Measurements from ENCODE around the gene TTYH1. TPM values are rescaled to one million over a fixed set of nuclear protein-coding genes. Genes with fewer than 3 reads are reported as not detected.

Gene TTYH1
- total RNA-seq, 1 experiment from 2014 or later = 2.9 TPM

DNA sequence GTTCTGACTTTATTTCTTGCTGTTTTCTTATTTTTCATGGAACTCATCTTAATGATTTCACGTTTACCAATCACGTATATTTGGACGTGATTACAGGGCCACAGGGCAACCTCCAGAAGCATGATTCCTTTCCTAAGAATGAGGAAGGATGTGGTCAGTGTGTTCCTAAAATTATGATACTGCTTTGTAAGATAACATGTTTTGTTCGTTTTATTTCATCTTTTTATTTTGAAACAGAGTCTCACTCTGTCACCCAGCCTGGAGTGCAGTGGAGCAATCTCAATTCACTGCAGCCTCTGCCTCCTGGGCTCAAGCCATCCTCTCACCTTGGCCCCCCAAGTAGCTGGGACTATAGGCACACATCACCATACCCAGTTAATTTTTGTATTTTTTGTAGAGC lies 25.7 kb upstream of the TTYH1 start:
- peaks cover 15% of the 10 kb centered on the region for H3K4me1 Mint-ChIP-seq (ENCODE audit: low read depth, unreplicated experiment)
- CTCF ChIA-PET = interaction anchor here (1.9 kb wide), 1 partner anchor 42 kb away, joined by 8 read pairs; no protein-coding TSS in a partner anchor
- H3K36me3 Mint-ChIP-seq (ENCODE audit: insufficient read depth, unreplicated experiment) = no peaks in the 10 kb centered on the region
- BruUV-seq (replicated peaks) = no TSS peak
- H3K27ac Mint-ChIP-seq (ENCODE audit: unreplicated experiment) = no peak overlapping the region
- H3K9me3 Mint-ChIP-seq (ENCODE audit: low read depth, unreplicated experiment) = no peaks in the 10 kb centered on the region
- DNase-seq = no peak
- H3K27me3 Mint-ChIP-seq (ENCODE audit: unreplicated experiment) = peaks cover 49% of the 10 kb centered on the region
- intact Hi-C loops (cut with micrococcal nuclease; ENCODE audit: unreplicated experiment) = no loop called here
- TF ChIP-seq, protein P1, sequence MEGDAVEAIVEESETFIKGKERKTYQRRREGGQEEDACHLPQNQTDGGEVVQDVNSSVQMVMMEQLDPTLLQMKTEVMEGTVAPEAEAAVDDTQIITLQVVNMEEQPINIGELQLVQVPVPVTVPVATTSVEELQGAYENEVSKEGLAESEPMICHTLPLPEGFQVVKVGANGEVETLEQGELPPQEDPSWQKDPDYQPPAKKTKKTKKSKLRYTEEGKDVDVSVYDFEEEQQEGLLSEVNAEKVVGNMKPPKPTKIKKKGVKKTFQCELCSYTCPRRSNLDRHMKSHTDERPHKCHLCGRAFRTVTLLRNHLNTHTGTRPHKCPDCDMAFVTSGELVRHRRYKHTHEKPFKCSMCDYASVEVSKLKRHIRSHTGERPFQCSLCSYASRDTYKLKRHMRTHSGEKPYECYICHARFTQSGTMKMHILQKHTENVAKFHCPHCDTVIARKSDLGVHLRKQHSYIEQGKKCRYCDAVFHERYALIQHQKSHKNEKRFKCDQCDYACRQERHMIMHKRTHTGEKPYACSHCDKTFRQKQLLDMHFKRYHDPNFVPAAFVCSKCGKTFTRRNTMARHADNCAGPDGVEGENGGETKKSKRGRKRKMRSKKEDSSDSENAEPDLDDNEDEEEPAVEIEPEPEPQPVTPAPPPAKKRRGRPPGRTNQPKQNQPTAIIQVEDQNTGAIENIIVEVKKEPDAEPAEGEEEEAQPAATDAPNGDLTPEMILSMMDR (IDR thresholded peaks at IDR 0.05; ENCODE audit: unreplicated experiment) = no peak
- no peak overlapping the region for H3K4me3 Mint-ChIP-seq (ENCODE audit: low read depth, unreplicated experiment)

DNA sequence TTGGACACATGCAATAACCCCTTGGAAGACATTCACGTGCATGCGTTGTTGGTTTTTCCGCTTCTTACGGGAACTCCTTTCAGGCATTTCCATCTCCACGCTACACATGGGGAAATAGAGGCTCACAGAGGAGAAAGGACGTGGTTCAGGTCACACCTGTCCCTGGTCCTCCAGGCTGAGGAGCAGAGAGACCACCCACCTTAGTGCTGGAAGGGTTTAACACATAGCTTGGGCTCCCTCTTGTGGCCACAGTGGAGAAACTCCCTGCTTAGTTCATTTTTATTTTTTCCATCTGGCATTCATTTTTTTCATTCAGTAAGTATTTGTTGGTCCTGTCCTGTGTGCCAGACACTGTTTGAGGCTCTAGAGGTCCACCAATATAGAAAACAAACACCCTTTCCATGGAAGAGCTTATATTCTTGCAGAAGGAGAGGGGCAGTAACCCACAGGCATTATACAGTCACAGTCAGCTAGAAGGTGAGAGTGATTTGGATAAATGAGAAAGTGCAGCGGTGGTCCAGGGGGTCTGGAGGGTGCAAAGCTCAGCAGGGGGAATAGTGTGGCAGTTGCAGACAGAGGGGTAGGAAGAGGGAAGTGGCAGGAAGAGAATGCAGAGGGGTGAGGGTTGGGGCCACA lies 24.2 kb upstream of the TTYH1 start:
- no peaks in the 10 kb centered on the region for H3K36me3 Mint-ChIP-seq (ENCODE audit: insufficient read depth, unreplicated experiment)
- no TSS peak for BruUV-seq (replicated peaks)
- H3K4me1 Mint-ChIP-seq (ENCODE audit: low read depth, unreplicated experiment) = peaks cover 15% of the 10 kb centered on the region
- H3K4me3 Mint-ChIP-seq (ENCODE audit: low read depth, unreplicated experiment) = no peak overlapping the region
- peak; percentile 75 for DNase-seq
- CTCF ChIA-PET = interaction anchor here (0.8 to 2.4 kb wide), 10 partner anchors 29 to 125 kb away, joined by 3 to 18 read pairs (median 4); partner anchors contain the start of gene LENG8
- intact Hi-C loops (cut with micrococcal nuclease; ENCODE audit: unreplicated experiment) = loop anchor here (1.0 kb wide), 2 partner anchors 48 to 66 kb away; no protein-coding TSS in a partner anchor
- no peaks in the 10 kb centered on the region for H3K9me3 Mint-ChIP-seq (ENCODE audit: low read depth, unreplicated experiment)
- peaks cover 34% of the 10 kb centered on the region for H3K27me3 Mint-ChIP-seq (ENCODE audit: unreplicated experiment)
- TF ChIP-seq, protein P1 (IDR thresholded peaks at IDR 0.05; ENCODE audit: unreplicated experiment) = peak; percentile 90
- H3K27ac Mint-ChIP-seq (ENCODE audit: unreplicated experiment) = no peak overlapping the region

DNA sequence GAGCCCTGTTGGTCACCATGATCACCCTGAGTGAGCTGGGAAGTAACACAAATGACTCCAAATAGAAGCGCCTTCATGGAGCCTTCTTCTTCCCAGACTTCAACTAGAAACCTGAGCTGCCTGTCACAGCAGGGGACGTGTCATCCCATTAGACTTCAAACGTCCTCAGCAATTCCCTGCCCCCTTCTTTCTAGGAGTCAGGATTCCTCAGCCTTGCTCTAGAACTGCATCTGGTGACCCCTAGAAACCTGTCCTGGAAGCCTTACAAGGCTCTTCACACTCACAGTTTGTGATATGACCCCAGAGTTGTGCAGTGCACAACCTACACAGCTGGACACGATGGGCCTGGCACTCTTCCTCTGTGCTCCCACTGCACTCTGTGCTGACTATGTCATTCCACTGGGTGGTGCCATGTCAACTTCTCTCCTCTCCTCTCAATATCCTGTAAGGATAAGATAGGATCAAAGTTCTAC lies 23.6 kb upstream of the TTYH1 start:
- intact Hi-C loops (cut with micrococcal nuclease; ENCODE audit: unreplicated experiment) = loop anchor here (1.0 kb wide), 2 partner anchors 48 to 66 kb away; no protein-coding TSS in a partner anchor
- peaks cover 34% of the 10 kb centered on the region for H3K27me3 Mint-ChIP-seq (ENCODE audit: unreplicated experiment)
- no peak overlapping the region for H3K4me3 Mint-ChIP-seq (ENCODE audit: low read depth, unreplicated experiment)
- no peaks in the 10 kb centered on the region for H3K9me3 Mint-ChIP-seq (ENCODE audit: low read depth, unreplicated experiment)
- BruUV-seq (replicated peaks) = no TSS peak
- no peaks in the 10 kb centered on the region for H3K36me3 Mint-ChIP-seq (ENCODE audit: insufficient read depth, unreplicated experiment)
- peak; percentile 52 for DNase-seq
- H3K4me1 Mint-ChIP-seq (ENCODE audit: low read depth, unreplicated experiment) = peaks cover 15% of the 10 kb centered on the region
- no peak overlapping the region for H3K27ac Mint-ChIP-seq (ENCODE audit: unreplicated experiment)
- CTCF ChIA-PET = interaction anchor here (0.6 to 2.4 kb wide), 12 partner anchors 24 to 158 kb away, joined by 3 to 18 read pairs (median 4); partner anchors contain the start of genes LENG8 and TTYH1
- TF ChIP-seq, protein P1 (IDR thresholded peaks at IDR 0.05; ENCODE audit: unreplicated experiment) = no peak

DNA sequence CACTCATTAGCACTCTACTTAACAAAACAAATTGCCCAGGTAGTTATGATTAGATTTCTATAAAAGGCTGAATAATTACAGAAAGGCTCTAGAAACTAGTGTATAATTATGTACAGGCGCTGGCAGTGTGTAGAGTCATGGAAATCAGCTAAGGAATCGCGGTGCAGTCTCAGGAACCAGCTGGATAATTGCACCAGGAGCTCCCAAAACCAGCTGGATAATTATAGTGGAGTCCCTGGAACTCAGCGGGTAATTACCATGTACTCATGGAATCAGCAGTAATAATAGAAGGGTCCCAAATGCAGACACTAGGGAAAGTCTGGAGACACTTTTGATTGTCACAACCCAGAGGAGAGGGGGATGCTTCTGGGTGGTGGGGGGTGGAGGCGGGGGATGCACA lies 23.2 kb upstream of the TTYH1 start:
- no peak overlapping the region for H3K27ac Mint-ChIP-seq (ENCODE audit: unreplicated experiment)
- no TSS peak for BruUV-seq (replicated peaks)
- no peak for DNase-seq
- H3K4me3 Mint-ChIP-seq (ENCODE audit: low read depth, unreplicated experiment) = no peak overlapping the region
- TF ChIP-seq, protein P1 (IDR thresholded peaks at IDR 0.05; ENCODE audit: unreplicated experiment) = no peak
- CTCF ChIA-PET = interaction anchor here (0.5 to 2.4 kb wide), 9 partner anchors 23 to 157 kb away, joined by 3 to 18 read pairs (median 5); partner anchors contain the start of gene TTYH1
- no peaks in the 10 kb centered on the region for H3K9me3 Mint-ChIP-seq (ENCODE audit: low read depth, unreplicated experiment)
- H3K4me1 Mint-ChIP-seq (ENCODE audit: low read depth, unreplicated experiment) = peaks cover 15% of the 10 kb centered on the region
- H3K27me3 Mint-ChIP-seq (ENCODE audit: unreplicated experiment) = peaks cover 30% of the 10 kb centered on the region
- H3K36me3 Mint-ChIP-seq (ENCODE audit: insufficient read depth, unreplicated experiment) = no peaks in the 10 kb centered on the region
- intact Hi-C loops (cut with micrococcal nuclease; ENCODE audit: unreplicated experiment) = no loop called here

Data from Calu3 (cell line).